GM18909 (cell line): ENCODE data around the gene MTA1.

Experiments used
- ATAC-seq: cut with Tn5 transposase; IDR thresholded peaks from one replicate; pipeline ENCODE4 v1.9.1; 2021; ENCODE audit warnings: mild to moderate bottlenecking; ENCODE audit not compliant: unreplicated experiment, poor library complexity

Gene MTA1

GRCh38 chr14:105482486-105483110 lies 63.0 kb downstream of the MTA1 start:
- no peak for ATAC-seq

DNA sequence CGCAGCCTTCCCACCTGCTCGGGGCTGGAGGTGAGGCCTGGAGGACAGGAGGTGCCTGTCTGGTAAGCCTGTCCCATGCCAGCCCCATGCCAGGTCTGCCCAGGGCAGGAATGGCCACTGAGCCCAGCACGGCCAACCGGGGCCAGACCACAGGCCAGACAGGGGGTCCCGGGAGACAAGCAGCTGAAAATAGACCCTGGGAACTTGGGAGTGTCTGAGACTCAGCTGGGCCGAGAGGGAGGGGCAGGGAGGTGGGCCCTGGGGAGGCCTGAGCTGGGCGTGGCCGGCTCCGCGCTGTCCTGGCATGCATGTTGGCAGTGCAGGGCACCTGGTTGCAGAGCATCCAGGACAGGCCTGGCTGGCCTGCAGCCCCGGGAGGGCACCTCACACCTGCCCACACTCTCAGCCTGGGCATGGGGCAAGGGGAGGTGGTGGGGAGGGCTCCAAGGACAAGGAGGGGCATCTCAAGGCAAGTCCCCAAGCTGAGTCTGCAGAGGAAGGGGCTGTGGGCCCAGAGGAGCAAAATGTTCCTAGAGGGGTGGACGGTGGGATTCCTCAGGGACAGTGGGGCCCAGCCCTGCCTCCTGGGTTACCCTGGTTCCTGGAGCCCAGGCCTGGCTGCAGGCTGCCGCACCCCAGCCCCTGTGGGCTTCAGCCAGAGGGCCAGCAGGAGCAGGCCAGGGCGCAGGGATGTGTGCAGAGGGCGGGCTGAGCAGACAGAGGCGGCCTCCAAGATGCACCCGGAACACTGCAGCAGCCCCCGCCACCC lies 63.9 kb downstream of the MTA1 start:
- ATAC-seq = no peak

GRCh38 chr14:105484069-105484996 lies 64.7 kb downstream of the MTA1 start:
- no peak for ATAC-seq

DNA sequence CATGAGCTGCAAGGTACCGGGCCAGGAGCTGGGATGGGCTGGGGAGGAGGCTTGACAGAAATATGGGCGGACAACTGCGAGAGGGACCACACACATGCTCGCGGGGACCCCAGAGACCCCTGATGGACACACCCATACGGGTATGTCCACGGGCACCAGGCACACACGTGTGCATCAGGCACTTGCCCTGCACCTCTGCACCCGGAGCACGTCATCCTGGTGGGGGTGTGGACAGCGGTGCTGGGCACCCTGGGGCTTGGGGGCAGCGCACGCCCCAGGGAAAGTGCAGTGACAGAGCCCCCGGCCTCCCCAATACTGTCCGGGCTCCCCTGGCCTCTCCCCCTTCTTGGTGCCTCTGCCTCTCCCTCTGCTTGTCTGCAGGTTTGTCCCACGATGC lies 65.4 kb downstream of the MTA1 start:
- ATAC-seq = no peak

- ATAC-seq = no peak
These were observed 66.1 kb downstream of the MTA1 start for GRCh38 chr14:105485739-105486162.

DNA sequence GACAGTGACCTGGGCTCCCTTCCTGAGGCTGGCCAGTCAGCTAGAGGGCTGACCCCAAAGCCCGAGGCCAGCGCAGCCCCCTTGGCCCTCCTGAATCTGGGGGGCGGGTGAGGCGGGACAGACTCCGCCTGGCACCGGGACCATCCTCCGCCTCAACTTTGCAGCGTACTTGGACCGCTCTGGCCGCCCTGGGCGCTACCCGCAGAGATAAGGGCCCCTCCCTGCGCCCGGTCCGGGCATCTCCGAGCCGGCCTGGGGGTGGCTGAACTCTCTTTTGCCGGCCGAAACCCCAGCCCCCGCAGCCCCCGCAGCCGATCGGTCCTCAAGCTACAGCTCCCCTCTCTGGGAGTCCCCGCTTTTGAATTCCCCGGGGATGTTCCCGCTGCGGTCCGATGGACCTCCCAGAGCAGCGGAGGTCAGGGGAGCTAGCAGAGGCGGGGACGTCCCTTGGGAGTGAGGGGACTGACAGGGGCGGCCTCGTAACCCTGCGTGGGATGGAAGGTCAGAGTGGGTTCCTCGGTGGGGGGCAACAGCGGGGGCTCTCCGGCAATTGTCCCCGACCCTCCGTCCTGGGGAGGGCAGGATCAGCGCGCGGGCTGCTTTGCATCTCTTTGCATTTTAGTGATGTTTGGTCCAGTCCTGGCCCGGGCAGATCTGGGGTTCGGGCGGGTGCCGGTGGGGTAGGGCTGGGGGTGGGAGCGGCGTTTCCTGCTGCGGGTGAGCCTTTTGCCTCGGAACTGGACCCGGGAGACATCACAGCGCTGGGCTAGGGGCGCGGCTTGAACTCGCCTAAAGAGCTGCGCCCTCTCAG lies 66.7 kb downstream of the MTA1 start, which contains the start of gene CRIP1:
Gene CRIP1 (plus strand): TSS at position 724 of the 811 bp plus-strand sequence. CDS start 374 bp downstream, outside the sequence.
- ATAC-seq = no peak

GRCh38 chr14:105486974-105487448 lies 67.4 kb downstream of the MTA1 start:
- no peak for ATAC-seq

DNA sequence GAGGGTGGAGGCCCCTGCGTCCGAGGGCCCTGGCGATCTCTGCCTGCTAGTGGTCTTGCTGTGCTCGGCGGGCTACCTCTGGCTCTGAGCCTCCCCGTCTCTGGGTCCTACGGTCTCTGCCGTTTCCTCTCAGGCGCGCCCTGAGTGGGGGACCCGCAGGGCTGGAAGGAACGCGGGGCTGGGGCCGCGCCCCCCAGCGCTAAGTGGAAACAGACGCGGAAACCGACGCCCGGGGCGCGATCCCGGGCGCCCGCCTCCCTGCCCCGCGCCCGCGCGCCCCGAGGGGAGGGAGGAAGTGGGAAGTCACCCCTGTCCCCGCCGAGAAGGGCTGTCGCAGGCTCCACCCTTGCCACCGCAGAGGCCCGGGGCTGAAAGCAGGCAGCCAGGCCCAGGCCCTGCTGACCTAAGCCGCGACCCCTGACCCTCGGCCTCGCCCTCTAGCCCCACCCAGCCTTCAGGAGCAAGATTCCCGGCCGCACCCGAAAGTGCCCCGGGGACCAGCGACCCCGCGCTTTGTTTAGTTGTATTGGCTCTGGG lies 67.9 kb downstream of the MTA1 start:
- ATAC-seq = no peak

- ATAC-seq = no peak
These were observed 68.6 kb downstream of the MTA1 start for GRCh38 chr14:105487986-105488777.

GRCh38 chr14:105488781-105489541 lies 69.3 kb downstream of the MTA1 start:
- ATAC-seq = no peak

GRCh38 chr14:105489542-105490266 lies 70.1 kb downstream of the MTA1 start:
- ATAC-seq = no peak

DNA sequence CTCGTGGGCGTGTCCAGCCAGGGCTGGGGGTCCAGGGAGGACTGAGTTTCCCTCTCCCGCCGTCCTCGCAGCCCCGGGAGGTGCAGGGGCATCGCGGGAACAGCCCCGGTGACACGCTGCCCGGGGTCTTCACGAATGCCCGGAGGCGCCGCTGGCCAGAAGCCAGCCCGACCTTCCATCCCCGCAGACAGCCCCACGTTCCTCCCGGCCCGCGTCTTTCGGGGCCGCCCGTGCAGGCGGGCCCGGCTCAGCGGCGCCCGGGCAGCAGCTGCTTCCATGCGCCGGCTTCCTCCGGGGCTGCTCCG lies 70.6 kb downstream of the MTA1 start:
- peak; percentile 0 for ATAC-seq

DNA sequence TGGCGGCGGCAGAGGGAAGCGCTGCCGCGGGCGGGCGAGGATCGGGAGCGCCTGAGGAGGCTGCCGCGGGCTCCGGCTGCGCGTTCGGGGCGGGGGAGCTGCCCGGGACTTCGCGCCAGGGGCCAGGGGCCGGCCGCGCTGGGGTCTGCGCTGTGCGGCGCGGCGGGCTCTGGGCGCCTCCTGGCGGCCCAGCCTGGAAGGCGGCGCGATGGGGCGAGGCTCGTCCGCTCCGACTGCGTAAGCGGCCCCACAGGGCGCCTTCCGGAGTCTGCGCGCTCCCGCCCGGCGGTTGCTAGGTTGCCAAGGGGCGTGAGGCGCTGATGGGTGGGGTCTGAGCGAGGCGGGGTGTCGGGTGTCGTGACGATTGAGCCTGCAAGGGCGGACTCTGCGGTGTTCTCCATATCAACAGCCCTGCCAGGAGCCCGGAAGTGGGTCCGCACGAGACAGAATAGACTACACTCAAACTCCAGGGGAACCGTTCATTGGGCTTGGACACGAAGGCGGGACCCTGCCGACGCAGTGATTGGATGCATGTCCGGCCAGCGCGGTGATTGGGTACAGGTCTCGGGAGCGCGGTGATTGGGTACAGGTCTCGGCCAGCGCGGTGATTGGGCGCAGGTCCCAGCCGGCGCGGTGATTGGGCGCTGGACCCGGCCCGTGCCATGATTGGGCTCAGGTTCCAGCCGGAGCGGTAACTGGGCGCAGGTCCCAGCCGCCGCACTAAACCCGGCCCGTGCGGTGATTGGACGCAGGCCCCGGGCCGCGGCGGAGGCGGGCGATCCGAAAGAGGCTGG lies 71.1 kb downstream of the MTA1 start, which contains the start of gene TEDC1:
Gene TEDC1 (plus strand): TSS at position 675 of the 794 bp plus-strand sequence. CDS start 130 bp downstream, outside the sequence.
- ATAC-seq = peak; percentile 70

DNA sequence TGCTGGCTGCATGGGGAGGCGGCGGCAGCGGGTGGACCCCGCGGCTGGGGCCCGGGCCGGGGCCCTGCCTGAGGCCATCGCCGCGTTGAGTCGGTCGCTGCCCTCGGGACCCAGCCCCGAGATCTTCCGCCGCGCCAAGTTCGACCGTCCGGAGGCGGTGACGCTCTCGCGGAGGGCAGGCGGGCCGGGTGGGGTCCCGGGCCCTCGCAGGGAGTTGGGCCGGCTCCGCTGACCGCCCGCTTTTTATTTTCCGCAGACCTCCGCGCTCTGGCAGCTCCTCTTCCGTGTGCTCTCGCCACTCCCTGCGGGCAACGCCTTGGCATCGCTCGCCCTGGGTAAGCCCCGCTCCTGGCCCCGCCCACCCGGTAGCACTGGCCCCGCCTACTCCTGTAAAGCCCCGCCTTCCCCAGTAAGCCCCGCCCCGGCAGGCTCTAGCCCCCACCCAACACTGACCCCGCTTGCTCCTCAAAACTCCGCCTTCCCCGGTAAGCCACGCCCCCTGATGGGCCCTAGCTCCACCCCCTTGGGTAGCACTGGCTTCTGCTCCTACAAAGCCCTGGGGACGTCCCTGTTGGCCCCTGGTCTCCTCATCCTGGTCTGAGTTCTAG lies 71.8 kb downstream of the MTA1 start:
- no peak for ATAC-seq

DNA sequence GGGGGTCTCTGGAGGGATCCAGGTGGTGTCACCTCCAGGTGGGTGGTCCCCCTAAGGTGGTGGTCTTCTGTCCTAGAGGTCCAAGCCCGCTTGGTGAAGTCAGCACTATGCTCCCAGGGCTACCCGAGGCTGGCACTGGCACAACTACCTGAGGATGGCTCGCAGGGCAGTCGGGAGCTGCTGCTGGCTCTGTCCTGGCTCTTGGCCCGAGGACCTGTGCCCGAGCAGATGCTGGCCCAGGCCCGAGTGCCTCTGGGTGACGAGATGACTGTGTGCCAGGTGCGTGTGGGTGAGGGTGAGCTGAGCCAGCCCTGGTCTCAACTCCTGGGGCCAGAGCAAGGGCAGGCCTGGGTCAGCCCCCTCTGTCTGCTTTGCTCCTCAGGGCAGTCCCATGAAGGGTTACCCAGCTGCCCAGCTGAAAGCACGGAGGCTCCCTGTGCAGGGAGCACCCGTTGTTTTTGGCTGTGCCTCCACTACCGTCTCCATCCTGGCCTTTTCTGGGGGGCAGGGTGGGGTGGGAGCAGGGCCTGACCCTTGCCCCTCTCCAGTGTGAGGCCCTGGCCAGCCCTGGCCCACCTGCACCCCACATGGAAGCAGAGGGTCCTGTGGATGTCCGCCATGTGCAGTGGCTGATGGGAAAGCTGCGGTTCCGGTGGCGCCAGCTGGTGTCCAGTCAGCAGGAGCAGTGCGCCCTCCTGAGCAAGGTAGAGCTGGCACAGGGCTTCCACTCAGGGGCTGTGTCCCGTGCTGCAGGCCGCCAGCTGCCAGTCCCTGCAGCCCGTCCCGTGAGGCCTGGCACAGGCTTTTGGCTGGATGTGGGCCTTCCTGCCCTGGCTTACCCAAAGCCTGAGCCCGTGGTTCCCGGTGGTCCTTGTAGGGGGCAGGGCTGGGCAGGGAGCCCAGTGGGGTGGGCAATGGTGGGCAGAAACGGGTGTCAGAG lies 72.7 kb downstream of the MTA1 start:
- no peak for ATAC-seq
